Uterus (tissue), 2 donors: Measurements from ENCODE around the gene CLDN9.

Experiments
- POLR2A ChIP-seq, 2 donors: fragments of 450-650 bp; IDR thresholded peaks; one replicate each; pipeline ENCODE4 v1.6.1; 2016; ENCODE audit warnings: antibody characterized with exemption in 2 of 2, mild to moderate bottlenecking in 1 of 2, moderate library complexity in 1 of 2
- TF ChIP-seq, protein P1 (sequence below), 4 experiments: fragments of 200-600 bp in 2 of 4; fragments of 450-650 bp in 2 of 4; sonication (generic) in 2 of 4; IDR thresholded peaks; one replicate each; pipeline ENCODE4 v1.5.1; 2016 to 2019; ENCODE audit warnings: antibody characterized with exemption in 4 of 4, mild to moderate bottlenecking in 2 of 4, moderate library complexity in 1 of 4

DNA sequence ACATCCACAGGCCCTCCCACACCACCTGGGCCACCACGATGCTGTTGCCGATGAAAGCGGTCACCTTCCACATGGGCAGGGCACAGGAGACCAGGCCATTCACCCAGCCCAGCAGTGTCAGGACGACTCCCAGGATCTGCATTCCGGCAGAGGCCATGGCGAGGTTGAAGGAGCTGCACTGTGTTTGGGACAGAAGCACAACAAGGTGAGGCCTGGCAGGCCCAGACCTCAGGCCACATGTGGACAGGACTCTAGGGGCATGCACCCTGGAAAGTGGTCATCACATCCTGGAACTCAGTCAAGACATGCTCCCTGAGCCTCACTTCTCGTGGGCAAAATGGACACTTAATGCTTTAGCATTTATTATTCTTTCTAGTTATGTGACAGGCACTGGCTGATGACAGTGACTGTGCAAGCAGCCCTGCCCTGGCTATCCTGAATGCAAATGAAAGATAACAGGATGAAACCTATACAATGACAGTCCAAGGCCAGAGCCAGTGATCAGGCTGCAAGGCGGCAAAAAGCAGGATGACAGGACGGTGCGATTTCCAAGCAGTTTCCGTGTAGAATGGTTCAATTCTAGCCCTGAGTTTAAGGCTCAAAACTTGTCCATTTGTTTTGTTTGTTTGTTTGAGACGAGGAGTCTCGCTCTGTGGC lies 3.3 kb downstream of the CLDN9 start:
- TF ChIP-seq, protein P1, sequence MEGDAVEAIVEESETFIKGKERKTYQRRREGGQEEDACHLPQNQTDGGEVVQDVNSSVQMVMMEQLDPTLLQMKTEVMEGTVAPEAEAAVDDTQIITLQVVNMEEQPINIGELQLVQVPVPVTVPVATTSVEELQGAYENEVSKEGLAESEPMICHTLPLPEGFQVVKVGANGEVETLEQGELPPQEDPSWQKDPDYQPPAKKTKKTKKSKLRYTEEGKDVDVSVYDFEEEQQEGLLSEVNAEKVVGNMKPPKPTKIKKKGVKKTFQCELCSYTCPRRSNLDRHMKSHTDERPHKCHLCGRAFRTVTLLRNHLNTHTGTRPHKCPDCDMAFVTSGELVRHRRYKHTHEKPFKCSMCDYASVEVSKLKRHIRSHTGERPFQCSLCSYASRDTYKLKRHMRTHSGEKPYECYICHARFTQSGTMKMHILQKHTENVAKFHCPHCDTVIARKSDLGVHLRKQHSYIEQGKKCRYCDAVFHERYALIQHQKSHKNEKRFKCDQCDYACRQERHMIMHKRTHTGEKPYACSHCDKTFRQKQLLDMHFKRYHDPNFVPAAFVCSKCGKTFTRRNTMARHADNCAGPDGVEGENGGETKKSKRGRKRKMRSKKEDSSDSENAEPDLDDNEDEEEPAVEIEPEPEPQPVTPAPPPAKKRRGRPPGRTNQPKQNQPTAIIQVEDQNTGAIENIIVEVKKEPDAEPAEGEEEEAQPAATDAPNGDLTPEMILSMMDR (IDR thresholded peaks at IDR 0.05) = no peak
- no peak for TF ChIP-seq POLR2A (IDR thresholded peaks at IDR 0.05)
